AG08395 (cell line): ENCODE measurements around the gene NRIP1.
A peak's percentile ranks its signal among the peaks of the same experiment; 100 is the strongest.

Experiments
- DNase-seq: peaks from one replicate; pipeline ENCODE4 v3.0.0; 2012; ENCODE audit warnings: mixed read lengths, low spot score

The NRIP1 gene, protein sequence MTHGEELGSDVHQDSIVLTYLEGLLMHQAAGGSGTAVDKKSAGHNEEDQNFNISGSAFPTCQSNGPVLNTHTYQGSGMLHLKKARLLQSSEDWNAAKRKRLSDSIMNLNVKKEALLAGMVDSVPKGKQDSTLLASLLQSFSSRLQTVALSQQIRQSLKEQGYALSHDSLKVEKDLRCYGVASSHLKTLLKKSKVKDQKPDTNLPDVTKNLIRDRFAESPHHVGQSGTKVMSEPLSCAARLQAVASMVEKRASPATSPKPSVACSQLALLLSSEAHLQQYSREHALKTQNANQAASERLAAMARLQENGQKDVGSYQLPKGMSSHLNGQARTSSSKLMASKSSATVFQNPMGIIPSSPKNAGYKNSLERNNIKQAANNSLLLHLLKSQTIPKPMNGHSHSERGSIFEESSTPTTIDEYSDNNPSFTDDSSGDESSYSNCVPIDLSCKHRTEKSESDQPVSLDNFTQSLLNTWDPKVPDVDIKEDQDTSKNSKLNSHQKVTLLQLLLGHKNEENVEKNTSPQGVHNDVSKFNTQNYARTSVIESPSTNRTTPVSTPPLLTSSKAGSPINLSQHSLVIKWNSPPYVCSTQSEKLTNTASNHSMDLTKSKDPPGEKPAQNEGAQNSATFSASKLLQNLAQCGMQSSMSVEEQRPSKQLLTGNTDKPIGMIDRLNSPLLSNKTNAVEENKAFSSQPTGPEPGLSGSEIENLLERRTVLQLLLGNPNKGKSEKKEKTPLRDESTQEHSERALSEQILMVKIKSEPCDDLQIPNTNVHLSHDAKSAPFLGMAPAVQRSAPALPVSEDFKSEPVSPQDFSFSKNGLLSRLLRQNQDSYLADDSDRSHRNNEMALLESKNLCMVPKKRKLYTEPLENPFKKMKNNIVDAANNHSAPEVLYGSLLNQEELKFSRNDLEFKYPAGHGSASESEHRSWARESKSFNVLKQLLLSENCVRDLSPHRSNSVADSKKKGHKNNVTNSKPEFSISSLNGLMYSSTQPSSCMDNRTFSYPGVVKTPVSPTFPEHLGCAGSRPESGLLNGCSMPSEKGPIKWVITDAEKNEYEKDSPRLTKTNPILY (N-terminal part only)

GRCh38 chr21:15064576-15065391, at the start of gene NRIP1:
Gene NRIP1 (minus strand): TSS chr21:15065000. CDS start chr21:14968192, 96,808 bp downstream.
- DNase-seq: peak; percentile 88

DNA sequence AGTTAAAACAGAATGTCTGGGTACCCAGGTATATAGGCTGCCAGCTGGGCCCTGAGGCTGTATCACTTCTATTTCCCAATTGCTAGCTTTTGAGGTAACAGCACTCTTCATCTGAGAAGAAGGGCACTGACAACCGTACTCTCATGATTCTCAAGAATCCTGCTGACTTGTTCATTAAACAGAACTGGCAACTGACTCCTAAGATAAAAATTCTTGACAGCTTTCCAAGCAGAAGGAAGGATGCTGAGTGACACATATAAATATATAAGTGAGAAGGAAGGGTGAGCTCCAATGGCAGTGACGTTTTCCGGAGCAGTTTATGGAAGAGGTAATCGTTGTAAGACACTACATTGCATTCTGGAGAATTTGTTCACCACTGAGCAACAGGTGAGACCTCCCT, 48.1 kb upstream of the NRIP1 start:
- DNase-seq: no peak

DNA sequence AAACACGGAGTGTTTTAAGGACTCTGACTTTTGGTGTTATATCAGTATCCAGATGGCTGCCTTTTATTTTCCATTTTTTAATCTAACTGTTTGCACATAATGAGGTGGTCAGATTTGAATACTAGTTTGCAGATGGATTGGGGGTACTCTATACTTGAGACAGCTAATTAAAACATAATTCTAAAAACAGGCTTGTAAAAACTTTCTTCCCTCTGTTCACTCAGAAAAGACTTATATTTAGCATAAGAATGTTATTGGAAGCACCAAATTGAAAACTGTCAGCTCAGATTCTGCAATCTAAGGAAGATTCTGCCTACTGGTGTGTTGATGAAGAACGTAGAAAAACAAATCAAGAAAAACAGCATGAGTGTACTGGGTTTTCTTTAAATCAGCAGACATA, 44.0 kb upstream of the NRIP1 start:
- no peak for DNase-seq

- no peak for DNase-seq
Observed at GRCh38 chr21:15104470-15104869, 39.7 kb upstream of the NRIP1 start.

- DNase-seq: no peak
Observed at GRCh38 chr21:15098908-15099307, 34.1 kb upstream of the NRIP1 start.

DNA sequence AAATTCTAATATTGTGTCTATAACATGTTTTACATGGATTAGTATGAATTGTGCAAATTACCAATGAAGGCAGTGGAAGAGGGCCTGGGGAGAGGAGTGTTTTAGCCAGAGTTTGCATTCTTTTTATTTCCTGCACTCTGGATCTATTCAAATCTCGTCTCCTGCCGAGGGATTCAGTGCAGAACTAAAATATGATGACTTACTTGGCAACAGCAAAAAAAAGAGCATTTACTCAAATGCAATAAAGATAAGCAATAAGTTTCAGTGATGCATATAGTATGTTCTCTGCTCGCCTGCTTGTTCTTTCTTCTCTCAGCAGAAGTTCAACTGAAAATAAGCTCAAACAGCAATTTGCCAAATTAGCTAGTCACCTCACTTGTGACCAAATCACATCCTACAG, 33.4 kb upstream of the NRIP1 start:
- no peak for DNase-seq

GRCh38 chr21:15097580-15097979, 32.8 kb upstream of the NRIP1 start:
- DNase-seq: no peak

DNA sequence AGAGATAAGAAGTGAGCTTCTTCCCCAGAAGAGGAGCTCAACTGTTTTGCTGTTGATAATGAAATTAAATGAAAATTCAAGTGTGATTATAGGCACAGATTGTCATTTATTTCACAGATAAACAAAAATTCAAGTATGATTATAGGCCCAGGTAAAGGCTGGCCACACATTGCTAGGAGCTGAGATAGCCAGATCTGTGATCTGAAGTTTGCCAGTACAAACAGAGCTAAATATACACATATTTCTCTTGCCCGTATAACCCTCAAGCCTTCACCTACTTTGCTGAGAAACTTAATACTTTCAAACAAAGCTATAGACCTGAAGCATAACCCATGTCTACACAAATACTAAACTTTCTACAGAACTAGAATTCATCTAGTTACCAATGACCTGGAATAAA, 31.3 kb upstream of the NRIP1 start:
- DNase-seq: no peak

GRCh38 chr21:15095326-15095725, 30.5 kb upstream of the NRIP1 start:
- no peak for DNase-seq

GRCh38 chr21:15094706-15095105, 29.9 kb upstream of the NRIP1 start:
- no peak for DNase-seq

- DNase-seq: no peak
Observed at GRCh38 chr21:15093216-15093615, 28.4 kb upstream of the NRIP1 start.

DNA sequence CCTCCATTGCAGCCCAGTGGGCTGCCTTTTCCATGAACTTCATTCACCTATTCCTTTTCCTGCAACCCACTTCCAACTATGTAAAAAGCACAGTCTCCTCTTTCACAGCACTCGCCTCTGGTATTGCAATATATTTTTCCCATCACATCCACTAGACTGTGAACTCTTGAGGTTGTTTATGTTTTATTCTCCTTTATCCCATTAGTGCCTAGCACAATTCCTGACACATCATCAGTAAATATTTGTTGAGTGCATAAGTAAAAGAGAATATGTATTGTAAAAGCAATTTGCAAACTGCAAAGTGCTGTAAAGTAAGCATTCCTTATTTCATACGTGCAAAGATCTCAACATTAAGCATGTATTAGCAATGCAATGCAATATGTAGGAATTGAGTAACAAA, 27.9 kb upstream of the NRIP1 start:
- no peak for DNase-seq

DNA sequence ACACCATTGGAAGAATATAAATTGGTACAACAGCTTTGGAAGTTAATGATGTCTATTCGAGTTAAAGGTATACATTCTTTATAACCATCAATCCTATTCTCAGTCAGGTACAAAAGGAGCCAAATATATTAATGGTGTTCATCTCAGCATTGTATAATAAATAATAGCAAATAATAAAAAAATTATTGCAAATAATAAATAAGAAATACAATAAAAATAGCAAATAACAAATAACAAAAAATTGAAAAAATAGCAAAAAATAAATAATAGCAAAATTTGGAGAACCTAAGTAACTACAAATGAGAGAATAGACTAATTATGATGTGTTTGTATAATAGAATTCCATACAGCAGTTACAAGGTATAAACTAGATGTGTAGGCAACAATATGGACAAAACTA, 25.6 kb upstream of the NRIP1 start:
- DNase-seq: no peak

DNA sequence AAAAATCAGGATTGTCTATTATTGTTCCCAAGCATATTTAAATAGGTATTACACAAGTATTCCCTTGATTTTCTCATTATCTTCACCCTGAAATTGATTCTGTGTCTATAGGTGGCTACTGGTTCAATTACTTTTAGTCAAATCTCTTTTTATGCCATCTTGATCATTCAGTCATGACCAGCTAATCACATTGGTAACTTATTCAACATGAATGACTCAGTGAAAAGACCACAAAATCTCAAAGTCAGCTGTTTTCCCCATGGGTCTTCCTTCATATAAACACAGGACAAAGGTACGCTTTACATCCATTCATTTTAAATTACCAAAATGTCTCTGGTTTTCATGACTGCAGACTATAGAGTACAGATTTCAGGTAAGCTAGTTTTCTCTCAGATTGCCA, 23.7 kb upstream of the NRIP1 start:
- DNase-seq: no peak

DNA sequence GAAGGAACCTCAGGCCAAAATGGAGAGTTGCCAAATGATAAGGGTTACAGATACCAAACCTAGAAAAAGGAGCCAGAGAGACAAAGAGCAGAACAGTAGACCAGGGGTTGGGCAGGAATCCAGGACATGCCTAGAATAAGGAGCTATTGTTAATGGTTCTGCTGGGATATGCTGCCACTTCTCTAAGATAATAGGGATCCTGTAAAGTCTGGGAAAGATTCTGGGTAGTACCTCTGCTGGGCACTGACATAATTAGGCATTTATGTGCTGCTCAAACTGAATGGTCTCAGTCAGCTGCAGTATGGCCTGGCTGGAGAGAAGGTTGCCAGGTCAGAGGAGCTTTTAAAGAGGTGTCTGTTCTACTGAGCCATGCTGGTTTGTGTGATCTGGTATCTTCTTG, 19.9 kb upstream of the NRIP1 start:
- DNase-seq: no peak

DNA sequence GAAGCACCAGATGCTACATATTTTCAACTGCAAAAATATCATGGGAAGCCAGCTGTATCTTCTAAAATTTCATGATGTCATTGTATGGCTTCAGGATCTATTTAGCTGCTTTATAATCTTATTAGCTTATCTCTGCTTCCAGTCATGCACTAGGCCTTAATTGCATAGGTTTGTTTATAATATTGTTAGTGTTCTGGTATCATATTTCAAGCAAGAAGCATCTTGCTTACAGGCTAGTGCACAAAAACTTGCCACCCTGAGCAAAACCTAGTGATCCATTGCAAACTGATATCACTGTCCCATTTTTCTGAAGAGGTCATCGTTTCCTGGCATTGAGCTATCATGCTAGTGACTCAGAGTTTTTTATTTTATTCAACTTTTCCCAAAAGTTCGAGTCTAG, 15.7 kb upstream of the NRIP1 start:
- DNase-seq: no peak

DNA sequence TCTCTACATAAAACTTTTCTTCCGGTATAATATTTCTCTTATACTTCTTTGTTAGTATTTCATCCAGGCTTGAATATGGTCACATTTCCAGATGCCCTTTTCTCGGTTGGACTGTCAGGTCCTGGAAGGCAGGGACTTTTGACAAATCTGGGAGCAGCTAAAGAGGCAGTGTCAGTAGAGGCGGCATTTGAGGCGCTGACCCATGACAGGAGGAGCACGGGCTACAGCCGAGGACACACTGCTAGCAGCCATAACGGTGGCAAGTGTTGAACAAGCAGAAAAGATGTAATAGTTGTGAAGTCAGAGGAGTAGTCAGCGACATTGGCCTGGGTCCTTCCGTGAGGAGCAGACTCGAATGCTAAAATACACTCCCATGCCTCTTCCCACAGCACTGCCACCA, 14.5 kb upstream of the NRIP1 start:
- DNase-seq: no peak

GRCh38 chr21:15078180-15078579, 13.4 kb upstream of the NRIP1 start:
- DNase-seq: no peak

- no peak for DNase-seq
Observed at GRCh38 chr21:15077529-15078145, 12.8 kb upstream of the NRIP1 start.

GRCh38 chr21:15076730-15077129, 11.9 kb upstream of the NRIP1 start:
- no peak for DNase-seq

DNA sequence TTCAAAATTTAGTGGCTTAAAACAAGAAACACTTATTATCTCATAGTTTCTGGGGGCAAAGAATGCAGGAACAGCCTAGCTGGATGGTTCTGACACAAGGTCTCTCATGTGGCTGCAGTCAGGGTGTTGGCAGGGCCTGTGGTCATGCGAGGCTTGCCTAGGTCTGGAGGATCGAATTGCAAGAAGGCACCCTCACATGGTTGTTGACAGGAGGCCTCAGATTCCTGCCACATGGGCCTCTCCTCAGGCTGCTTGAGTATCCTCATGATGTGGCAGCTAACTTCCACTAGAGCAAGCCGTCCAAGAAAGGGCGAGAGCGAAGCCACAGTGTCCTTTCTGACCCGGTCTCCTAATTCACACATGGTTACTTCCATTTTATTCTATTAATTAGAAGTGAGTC, 6.2 kb upstream of the NRIP1 start:
- DNase-seq: no peak
